ELF-1 (cell line): ENCODE measurements around the gene SLC25A41.

Experiments
- DNase-seq: peaks from one replicate; pipeline ENCODE4 v3.0.0-alpha.2; 2016; ENCODE audit warnings: low read depth, low spot score

The SLC25A41 gene

DNA sequence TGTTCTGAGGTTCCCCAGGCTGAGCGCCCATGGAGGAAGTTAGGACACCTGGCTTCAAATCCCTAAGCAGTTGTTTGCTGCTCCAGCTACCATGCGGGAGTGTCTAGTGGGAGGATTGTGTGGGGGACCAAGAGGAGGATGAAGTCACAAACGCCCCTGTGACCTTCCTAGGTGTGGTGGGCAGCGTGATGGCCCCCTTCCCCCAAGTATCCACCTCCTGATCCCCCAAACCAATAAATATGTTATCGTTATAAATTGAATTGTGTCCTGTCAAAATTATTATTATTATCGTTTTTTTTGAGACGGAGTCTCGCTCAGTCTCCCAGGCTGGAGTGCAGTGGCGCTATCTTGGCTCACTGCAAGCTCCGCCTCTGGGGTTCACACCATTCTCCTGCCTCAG lies at the start of gene SLC25A41:
SLC25A41 (minus strand) TSS at position 101 of the 400 bp plus-strand sequence; CDS start at position 31, 70 bp downstream.
- no peak for DNase-seq

DNA sequence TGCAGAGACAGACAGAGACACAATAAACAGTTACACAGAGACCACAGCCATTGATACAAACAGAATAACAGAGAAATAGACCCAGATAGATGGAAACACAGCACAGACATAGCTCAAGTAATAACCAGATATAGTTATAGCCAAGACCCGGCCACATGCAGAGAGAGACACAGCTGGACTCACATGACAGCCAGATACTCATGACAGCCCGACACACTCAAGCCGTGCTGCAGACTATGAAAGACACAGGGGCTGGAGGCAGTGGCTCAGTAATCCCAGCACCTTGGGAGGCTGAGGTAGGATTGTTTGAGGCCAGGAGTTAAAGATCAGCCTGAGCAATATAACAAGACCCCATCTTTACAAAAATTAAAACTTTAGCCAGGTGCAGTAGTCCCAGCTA lies 49.7 kb upstream of the SLC25A41 start:
- no peak for DNase-seq

GRCh38 chr19:6482343-6482686 lies 48.8 kb upstream of the SLC25A41 start:
- no peak for DNase-seq

DNA sequence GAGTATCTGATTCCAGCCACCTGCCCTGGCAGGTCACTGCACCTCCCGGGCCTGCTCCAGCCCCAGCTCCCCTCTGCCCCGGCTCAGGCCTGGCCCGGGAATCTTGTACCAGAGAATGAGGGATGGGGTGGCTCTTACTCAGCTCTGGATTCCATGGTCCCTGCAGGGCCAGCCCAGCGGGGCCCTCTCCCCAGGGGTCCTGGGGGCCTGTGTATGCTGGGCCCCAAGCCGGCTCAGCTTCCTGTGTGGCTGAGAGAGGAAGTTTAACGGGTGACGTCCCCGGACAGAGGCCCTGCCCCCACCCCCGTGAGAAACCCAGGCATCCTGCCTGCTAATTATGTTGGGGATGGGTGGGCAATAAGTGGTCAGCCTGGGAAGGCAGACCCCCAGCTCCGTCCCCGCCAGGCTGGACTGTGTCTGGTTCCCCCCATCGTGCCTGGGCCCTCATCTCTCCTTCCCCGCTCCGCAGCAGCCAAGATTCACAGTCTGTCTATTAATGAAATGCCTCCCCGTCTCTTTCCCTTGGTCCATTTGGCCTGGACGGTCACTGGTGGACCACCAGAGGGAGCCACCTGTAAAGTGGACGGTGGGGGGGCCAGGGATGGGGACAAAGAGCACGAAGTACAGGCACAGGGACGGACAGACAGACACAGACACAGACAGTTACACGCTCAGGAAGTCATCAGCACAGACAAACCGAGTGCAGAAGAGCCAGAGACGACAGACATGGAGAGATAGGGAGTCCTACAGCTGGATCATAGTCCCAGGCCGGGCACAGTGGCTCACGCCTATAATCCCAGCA lies 48.2 kb upstream of the SLC25A41 start, which contains the start of gene DENND1C:
DENND1C (minus strand) TSS at position 247 of the 802 bp plus-strand sequence; CDS start at position 155, 92 bp downstream.
- peak; percentile 57 for DNase-seq

DNA sequence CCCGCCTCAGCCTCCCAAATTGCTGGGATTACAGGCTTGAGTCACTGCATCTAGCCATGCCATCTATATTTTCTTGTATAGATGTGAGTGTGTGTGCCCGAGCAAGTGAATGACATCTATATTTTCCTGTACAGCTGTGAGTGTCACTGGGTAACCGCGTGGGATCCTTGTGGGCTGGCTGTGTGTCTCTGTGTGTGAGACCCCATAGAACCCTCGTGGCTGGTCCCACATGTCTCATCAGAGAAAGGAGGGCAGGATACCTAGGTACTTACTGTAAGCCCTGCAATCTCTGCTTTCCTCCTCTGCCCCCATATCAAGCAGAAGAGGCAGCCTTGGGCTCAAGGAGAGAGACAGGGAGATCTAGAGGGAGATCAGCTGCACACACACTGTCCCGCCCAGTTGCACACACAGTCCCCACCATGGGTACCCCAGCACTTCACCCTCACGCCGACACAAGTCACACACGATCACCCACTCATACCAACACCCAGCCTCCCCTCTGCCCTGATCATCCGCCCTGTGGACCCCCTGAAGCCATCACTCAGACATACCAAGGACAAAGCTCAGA lies 47.4 kb upstream of the SLC25A41 start:
- DNase-seq, result no peak

DNA sequence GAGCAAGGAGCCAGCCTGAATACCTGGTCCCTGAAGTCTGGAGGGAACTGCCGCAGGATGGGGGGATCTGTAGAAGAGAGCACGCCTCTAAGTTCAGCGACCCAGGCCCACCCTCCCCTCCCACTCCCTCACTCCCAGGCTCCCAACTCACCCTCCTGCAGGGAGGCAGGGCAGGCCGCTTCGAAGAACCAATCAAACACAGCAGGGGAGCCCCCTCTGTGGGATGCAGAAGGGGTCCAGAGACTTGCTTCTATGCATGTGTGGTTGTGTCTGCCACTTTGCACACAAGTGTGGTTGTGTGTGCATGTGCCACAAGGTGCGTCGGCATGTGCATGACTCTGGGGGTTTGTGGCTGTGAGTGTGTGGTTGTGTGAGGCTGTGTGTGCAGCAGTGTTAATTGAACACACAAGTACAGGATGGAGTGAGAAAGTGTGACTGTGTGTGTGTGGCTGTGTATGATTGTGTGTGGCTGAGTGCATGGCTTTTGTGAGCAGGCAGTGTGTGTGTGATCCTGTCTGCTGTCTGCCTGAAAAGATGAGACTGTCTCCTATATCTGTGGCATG lies 46.4 kb upstream of the SLC25A41 start:
- DNase-seq, result no peak

- no peak for DNase-seq
These were observed 45.3 kb upstream of the SLC25A41 start for GRCh38 chr19:6478815-6479214.

DNA sequence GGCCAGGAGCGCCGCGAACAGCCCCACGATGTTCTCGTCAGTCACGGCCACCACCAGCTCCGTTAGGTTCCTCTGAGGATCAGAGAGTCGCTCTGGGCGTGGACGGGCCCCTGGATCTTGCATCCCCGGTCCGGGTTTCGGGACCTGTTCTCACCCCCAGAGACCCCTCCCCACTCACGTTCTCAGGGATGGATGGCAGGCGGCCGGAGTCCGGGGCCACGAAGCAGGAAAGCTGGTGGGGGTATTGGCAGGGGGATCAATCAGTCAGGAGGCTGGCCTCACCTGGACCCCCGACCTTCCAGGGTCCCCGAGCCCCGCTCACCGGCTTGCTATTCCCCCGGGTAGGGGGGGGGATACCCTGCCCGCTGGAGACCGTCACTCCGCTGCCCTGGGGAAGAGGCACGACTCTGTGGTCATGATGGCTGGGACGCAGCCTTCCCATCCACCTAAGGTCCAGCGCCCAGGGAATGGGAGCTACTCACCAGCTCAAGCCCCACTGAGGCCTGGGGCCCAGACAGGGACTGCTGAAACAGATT lies 43.4 kb upstream of the SLC25A41 start:
- no peak for DNase-seq

- DNase-seq, result peak; percentile 99
These were observed 42.8 kb upstream of the SLC25A41 start for GRCh38 chr19:6476155-6476895.

DNA sequence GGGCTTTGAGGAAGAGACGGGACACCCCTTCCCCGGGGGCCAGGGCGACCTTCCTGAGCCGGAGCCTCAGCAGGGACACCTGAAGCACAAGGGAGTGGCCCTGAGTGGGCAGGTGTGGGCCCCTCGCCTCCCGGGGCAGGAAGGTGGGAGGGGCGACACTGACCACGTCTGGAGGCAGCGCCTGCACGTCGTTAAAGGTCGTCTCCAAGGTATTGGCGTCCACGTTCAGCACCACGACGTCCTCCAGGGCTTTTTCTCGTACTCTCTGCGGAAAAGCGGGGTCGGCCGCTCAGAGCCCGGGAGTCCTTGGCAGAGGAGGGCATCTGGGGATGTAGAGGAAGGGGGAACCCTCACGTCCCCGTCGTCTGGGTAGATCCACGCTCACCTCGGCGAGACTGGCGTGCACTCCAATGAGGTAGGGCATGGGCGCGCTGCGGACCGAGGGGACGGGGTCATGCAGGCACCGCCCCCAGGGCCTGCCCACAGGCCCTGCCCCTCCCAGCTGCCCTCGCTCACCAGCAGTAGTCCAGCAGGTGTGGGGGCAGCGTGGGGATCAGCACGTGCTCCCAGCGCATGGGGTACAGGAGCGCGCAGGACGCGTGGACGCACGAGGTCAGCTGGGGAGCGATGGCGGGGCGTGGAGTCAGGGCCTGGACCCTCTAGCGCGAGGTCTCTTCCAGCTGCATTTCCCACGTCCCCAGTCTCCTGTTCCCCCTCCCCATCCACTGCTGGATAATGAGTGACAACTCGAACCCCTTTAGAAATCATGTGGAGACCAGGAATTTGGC lies 42.0 kb upstream of the SLC25A41 start:
- DNase-seq, result peak; percentile 43

DNA sequence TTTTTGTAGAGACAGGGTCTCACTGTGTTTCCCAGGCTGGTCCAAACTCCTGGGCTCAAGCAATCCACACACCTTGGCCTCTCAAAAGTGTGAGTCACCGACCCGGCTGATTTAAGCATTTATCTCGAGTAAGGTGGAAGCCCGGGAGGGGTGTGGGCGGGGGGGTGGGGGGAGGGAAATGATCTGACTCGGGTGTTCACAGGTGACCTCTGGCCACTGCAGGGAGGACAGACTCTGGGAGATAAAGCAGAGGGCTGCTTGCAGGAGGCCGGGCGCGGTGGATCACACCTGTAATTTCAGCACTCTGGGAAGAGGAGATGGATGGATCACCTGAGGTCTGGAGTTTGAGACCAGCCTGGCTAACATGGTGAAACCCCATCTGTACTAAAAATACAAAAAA lies 40.1 kb upstream of the SLC25A41 start:
- DNase-seq, result no peak

GRCh38 chr19:6472713-6473112 lies 39.1 kb upstream of the SLC25A41 start:
- peak; percentile 35 for DNase-seq

DNA sequence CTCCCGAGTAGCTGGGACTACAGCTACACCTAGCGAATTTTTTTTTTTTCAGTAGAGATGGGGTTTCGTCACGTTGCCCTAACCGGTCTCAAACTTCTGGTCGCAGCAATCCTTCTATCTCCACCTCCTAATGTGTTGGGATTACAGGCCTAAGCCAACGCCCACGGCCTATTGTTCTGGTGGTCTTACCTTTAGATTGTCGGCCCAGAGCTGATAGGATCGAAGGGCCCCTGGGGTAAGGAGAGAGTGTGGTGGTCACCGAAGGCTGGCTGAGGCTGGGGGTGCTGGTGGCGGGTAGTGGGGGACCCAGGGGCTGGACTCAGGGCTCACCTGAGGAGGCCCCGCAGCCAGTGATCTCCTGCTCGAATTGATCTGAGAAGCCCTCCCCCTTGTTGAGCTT lies 37.5 kb upstream of the SLC25A41 start:
- no peak for DNase-seq

GRCh38 chr19:6470173-6470572 lies 36.6 kb upstream of the SLC25A41 start:
- no peak for DNase-seq

GRCh38 chr19:6467384-6467783 lies 33.8 kb upstream of the SLC25A41 start:
- no peak for DNase-seq

DNA sequence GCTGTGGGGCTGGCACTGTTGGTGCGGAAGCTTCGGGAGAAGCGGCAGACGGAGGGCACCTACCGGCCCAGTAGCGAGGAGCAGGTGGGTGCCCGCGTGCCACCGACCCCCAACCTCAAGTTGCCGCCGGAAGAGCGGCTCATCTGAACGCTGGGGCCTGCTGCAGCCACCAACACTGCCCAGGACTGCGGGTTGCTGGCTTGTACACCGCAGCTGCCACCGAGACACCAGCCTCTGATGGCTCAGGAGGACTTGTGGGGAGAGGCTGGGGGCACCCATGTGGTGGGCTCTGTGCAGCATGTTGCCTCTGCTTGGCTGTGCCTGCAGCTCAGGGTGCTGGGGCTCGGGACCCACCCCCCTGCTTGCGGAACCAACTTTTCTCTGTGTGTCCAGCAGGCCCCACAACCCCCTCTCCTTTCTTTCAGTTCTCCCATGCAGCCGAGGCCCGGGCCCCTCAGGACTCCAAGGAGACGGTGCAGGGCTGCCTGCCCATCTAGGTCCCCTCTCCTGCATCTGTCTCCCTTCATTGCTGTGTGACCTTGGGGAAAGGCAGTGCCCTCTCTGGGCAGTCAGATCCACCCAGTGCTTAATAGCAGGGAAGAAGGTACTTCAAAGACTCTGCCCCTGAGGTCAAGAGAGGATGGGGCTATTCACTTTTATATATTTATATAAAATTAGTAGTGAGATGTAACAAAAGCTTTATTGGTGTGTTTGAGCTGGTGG lies 33.1 kb upstream of the SLC25A41 start:
- DNase-seq, result no peak

- no peak for DNase-seq
These were observed 32.1 kb upstream of the SLC25A41 start for GRCh38 chr19:6465663-6466062.

DNA sequence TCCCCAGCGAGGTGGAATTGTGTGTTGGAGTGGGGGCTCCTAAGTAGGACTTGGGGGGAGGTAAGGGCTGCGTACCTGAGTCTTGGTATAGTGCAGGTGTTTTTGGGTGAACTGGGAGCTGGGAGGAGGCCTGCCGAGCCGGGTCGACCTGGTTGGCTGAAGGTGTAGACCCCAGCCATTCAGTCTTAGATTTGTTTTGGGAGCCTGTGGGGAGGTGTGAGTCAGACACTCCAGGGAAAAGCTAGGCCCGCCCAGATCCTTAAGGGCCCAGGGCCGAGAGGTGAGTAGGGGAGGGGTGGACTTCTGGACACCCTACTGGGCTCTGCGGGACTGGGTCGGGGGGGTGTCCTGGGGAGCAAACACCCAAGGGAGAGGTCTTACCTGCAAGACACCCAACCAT lies 31.4 kb upstream of the SLC25A41 start:
- no peak for DNase-seq

- DNase-seq, result peak; percentile 85
These were observed 30.7 kb upstream of the SLC25A41 start, which contains the start of gene CRB3 for GRCh38 chr19:6464070-6464873. Gene CRB3, plus strand, starts transcription at chr19:6464271. Its CDS starts 431 bp downstream, at chr19:6464702.
